Left lobe of liver (tissue), 2 donors: ENCODE measurements around the gene PDAP1. TPM values are rescaled to one million over a fixed set of nuclear protein-coding genes. Genes with fewer than 3 reads are reported as not detected.
"Not testable (repeated sequence)": the region's sequence is repeated elsewhere in the genome, so short reads cannot be mapped to it uniquely, and the experiment has no call there.

Experiments
- ATAC-seq: fragments of 200-7000 bp; cut with Tn5 transposase; one replicate; pipeline ENCODE4 v1.9.1; 2020; ENCODE audit warnings: mild to moderate bottlenecking, moderate library complexity
- DNase-seq: peaks from one replicate; pipeline ENCODE4 v3.0.0-alpha.2; 2020; ENCODE audit warnings: low spot score
- total RNA-seq: library from RNA; stranded (reverse); gene quantifications from one replicate; pipeline ENCODE4 v1.2.1, GENCODE V29; 2021
- donor health status: DM: no; HTN: no; CAD: no; lungs with moderate emphysema.
- donor health status: DM: no; HTN: yes; CAD: no.

The PDAP1 gene
- total RNA-seq, 1 donor from 2014 or later: 32.7 TPM

DNA sequence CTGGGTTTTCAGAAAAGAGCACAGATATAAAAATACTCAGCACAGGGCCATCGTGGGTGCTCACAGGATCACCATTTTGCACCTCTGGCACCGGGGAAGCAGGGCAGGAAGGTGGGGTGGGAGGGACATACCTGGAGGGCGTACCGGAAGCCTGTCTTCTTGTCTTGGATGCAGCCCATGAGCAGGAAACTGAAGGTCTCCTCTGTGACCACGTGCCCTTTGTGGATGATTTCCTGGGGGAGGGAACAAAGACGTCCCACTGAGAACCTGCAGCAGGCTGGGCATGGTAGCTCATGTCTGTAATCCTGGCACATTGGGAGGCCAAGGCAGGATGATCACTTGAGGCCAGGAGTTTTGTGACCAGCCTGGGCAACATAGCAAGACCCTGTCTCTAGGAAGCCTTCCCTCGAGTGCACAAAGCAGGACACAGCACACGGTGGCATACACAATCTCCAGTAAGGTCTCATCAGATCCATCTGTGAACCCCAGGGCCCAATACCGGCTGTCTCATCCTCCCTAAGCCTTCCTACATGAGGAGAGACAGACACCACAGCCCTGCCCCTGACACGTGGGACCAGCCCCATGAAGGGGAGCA is 20.7 kb upstream of the PDAP1 start:
- ATAC-seq (no peak), DNase-seq (no peak)

DNA sequence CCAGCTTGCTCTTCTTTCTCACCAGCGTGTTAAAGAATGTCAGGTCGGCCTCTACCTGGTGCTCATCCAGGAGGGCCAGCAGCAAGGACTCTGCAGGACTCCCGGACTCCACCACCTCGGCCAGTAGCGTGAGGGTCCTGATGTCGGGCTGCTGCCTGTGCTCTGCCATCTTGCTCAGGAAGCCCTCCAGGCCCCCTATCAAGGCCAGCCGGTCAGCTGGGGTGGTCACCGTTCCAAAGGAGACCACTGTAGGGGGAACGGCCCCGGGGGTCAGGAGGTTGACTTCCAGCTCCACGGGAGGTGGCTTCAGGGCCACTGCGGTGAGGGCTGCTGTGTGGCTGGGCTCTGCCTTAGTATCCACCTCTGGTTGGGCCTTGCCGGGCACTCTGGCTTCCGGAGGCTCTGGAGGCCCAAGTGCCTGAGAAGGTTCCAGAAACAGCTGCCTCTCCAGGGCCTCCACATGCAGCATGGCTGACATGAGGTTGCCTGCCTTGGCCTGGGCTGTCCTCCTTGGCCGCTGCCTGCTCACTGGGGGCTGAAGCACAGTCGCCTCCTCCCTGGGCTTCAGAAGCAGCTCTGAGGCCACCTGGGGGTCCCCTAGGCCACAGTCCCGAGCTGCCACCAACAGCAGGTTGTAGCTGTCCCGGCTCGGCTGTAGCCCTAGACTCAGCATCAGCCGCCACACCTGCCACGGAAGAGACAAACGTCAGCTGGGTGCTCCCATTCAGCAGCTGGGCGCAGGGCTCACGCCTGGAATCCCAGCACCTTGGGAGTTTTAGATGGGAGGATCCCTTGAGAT is 16.7 kb upstream of the PDAP1 start:
- ATAC-seq (no peak), DNase-seq (no peak)

DNA sequence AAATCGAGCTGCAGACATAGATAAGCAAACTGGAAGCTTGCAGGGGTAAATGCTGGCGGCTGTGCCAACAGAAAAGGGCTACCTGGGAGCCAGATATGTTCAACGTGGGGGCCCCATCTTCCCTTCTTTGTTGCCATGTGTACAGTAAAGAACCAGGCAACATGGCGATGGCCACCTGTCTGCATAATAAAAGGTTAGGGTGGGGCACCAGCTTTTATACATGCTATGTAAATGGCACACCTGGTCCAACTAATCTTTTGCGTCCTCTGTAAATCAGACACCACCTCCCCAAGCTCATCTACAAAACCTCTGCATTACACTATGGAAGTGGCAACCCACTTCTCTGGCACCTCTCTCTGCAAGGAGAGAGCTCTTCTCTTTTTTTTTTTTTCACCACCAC is 14.2 kb upstream of the PDAP1 start:
- no peak for DNase-seq
- ATAC-seq: no peak

DNA sequence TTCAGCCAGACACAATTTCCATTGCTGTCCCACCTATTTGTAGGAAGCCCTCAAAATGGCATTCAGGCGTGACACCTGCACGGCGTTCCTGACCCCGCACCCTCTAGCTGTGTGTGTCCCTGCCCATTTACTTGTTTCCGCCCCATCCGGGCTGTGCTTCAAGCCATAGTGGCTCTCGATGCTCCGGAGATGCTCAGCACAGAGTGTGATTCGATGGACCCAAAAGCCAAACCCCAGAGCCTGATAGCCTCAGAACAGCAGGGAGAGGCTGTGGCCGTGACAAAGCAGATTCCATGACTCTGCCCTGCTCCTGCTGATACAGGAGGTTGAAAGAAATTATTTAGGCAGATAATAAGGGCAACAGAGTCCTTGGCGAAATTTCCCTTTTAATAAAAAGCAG is 13.8 kb upstream of the PDAP1 start:
- ATAC-seq: no peak
- DNase-seq: no peak

GRCh38 chr7:99420986-99421385 is 12.6 kb upstream of the PDAP1 start:
- no peak for ATAC-seq
- DNase-seq: no peak

- ATAC-seq: no peak
- no peak for DNase-seq
Measured at GRCh38 chr7:99420213-99420612, 11.8 kb upstream of the PDAP1 start.

DNA sequence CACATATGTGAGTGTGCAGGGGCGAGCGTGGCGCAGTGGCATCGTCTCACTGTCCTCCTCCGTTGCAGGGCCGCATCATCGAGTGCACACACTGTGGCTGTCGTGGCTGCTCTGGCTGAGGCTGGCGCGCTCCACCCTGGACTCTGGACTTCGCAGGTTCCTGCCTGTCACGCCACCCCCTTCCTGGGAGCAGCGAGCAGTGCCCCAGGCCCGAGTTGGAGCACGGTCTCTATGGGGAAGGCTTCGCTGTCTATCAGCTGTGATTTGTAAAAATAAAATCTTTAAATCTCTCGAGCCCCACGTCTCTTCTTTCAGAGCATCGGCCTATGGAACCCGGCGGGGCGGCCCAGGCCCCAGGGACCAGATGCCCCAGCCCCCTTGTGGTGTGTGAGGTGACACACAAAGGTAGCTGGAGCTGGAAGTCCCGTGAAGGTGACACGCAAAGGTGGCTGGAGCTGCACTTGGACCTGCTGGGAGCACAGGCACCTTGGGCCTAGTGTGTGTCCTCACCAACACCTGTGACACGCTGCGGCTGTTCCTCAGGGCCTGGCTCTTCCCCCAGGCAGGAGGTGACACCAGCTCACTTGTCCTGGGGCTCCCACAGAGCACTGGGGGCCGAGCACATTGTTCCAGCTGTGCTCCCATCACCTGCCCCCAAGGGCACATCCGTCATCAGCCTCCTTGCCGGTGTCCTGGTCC is 11.1 kb upstream of the PDAP1 start:
- ATAC-seq: peak; percentile 88

DNA sequence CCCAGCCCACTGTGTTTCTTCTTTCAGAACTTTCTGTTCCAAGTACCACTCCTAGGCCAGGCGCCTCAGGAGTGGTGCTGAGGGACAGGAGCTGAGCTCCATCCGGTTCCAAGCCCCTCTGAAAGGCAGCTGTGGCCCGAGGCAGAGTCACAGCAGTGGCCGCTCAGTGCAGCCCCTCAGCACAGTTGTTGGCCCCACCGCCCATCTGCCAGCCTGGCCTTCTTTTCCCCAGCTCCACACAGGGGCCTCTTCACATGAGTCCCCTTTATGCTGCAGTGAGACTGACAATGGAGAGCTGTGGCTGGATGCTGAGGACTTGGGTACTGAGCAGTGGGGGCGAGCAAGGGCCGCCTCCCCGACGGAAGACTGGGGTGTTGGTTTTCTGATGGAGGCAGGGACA is 9.9 kb upstream of the PDAP1 start:
- ATAC-seq: peak; percentile 2
- DNase-seq: no peak

More for the DNA sequence above, 11.1 kb upstream of the PDAP1 start:
- peak; percentile 72 for DNase-seq

DNA sequence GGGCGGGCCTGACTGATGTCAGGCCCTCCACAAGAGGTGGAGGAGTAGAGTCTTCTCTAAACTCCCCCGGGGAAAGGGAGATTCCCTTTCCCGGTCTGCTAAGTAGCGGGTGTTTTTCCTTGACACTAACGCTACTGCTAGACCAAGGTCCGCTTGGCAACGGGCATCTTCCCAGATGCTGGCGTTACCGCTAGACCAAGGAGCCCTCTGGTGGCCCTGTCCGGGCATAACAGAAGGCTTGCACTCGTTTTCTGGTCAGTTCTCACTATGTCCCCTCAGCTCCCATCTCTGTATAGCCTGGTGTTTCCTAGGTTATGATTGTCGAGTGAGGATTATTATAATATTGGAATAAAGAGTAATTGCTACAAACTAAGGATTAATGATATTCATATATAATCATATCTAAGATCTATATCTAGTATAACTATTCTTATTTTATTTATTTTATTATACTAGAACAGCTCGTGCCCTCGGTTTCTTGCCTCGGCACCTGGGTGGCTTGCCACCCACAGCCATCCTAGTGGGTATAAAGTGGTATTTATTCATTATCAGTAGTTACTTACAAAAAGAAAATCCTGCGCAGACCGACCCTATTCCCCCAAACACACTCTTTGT is 7.2 kb upstream of the PDAP1 start:
- DNase-seq: peak; percentile 82
- not testable (repeated sequence) for ATAC-seq

GRCh38 chr7:99410635-99411034 is 2.2 kb upstream of the PDAP1 start:
- DNase-seq: no peak
- no peak for ATAC-seq

DNA sequence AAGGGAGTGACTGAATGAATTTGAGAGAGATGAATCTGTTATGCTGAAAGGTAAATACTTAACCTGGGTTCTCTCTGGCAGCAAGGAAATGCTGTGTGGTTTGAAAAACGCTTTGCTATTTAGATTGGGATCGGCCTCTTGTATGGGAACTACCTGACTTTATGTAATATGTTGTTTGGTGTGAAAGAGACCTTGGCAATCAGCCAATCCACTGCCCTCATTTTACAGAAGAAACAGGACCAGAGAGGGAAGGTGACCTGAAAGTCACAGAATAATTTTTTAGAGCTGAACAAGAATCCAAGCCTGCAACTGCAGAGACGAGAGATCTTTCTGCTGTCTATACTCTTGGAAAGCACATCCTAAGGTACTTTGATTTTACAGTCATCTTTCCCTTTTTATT is 1.4 kb upstream of the PDAP1 start:
- no peak for ATAC-seq
- DNase-seq: no peak

DNA sequence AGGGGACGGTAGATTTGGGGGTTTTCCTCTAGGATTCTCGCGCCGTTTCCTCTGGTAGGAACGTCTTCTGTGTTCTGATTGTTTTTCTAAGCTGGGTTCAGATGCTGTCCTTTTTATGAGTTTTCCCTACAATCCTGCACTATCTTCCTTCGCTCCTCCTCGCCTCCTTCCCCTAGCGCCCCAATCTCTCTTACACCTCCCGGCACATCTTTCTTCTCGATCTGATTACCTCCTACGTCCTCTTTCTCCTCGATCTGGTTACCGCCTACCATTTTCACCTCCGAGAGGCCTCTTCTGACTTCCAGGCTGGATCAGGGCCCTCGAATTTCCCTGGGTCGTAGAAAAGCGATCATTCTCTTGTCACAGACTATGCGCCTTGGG is 785 bp upstream of the PDAP1 start:
- no peak for DNase-seq
- no peak for ATAC-seq

GRCh38 chr7:99407872-99408378 is 472 bp downstream of the PDAP1 start:
- peak; percentile 51 for ATAC-seq
- DNase-seq: no peak

DNA sequence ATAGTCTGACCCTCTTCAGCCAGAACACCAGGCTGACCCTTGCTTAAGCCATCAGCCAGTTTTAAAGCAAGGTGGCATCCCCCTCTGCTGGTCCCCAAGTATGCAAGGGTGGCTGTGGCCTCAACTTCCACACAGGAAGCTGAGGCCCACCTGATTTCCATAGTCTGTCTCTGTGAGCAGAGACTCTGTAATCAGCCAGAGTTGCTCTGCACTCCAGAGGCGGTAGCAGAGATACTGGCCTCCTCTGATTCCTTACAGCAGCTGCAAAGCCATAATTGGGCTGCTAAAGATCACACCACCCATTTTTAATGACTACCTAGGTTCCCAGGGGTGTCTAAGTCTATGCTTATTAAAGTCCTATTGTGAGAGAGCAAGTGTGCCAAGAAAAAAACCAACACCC is 1.8 kb downstream of the PDAP1 start:
- ATAC-seq: no peak
- no peak for DNase-seq

- DNase-seq (no peak), ATAC-seq (no peak)
Measured at GRCh38 chr7:99404977-99405320, 3.4 kb downstream of the PDAP1 start.

- DNase-seq (no peak), ATAC-seq (no peak)
Measured at GRCh38 chr7:99404235-99404976, 4.0 kb downstream of the PDAP1 start.

GRCh38 chr7:99403764-99404163 is 4.6 kb downstream of the PDAP1 start:
- no peak for DNase-seq
- no peak for ATAC-seq

DNA sequence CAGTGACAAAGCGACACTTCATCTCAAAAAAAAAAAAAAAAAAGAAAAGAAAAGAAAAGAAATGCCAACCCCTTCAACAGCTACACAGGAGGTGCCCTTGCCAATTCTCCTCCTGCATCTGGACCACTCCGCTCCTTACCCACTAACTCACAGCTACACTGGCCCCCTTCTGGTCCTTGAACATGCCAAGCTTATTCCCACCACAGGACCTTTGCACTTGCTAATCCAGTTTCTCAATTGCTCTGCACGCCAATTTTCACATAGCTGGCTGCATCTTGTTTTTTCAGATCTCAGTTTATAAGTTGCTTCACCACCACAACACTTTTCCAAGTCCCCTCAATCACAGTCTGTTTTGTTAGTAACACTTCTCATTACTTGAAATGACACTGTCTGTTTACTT is 5.5 kb downstream of the PDAP1 start:
- no peak for DNase-seq
- no peak for ATAC-seq

GRCh38 chr7:99399597-99399996 is 8.8 kb downstream of the PDAP1 start:
- ATAC-seq: no peak
- no peak for DNase-seq

DNA sequence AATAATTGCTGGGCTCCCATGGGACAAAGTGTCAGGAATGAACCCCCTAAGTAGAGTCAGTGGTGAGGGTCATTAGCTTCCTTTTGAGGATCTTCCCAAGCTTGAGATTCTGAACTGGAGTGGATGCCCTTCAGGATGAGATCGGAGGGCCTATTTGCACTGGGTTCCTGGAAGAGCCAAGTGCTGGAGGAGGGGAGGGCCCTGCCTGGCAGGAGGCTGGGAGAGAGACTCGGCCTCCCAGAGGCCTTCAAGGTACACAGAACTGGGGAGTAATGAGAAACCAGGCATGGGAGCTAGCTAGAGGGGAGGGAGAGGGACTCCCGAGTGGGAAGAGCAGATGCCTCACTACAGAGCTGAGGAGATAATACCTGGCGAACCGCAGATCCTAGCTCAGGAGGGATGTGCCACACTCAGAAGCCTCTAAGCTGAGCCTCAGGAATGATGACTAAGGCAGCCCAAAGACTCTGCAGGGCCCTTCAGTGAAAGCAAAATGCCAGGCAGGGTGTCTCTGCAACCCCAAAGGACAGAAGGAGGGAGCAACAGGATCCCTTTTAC is 9.4 kb downstream of the PDAP1 start:
- ATAC-seq (no peak), DNase-seq (no peak)
